ENCODE results near the gene NCAPH2.

The NCAPH2 gene

GRCh38 chr22:50489363-50490243 is 18.4 kb upstream of the NCAPH2 start:
- in situ Hi-C loops (cut with MboI; ENCODE audit: low pct_unique_long_range_greater_than_20kb, low sequenced_read_pairs, unreplicated experiment) = loop anchor here (10.0 kb wide), 1 partner anchor 235 kb away; the partner anchor contains the start of gene HDAC10
- no peak for DNase-seq (ENCODE audit: low spot score)

GRCh38 chr22:50490531-50491308 is 17.3 kb upstream of the NCAPH2 start:
- in situ Hi-C loops (cut with MboI; ENCODE audit: low pct_unique_long_range_greater_than_20kb, low sequenced_read_pairs, unreplicated experiment) = loop anchor here (10.0 kb wide), 1 partner anchor 236 kb away; the partner anchor contains the start of gene HDAC10
- no peak for TF ChIP-seq CTCF (IDR thresholded peaks at IDR 0.05; ENCODE audit: extremely low read depth, insufficient read depth, missing control alignments)
- no peak for DNase-seq (ENCODE audit: low spot score)

More at GRCh38 chr22:50489363-50490243, 18.4 kb upstream of the NCAPH2 start:
- TF ChIP-seq CTCF (IDR thresholded peaks at IDR 0.05; ENCODE audit: extremely low read depth, insufficient read depth, missing control alignments) = no peak

- in situ Hi-C loops (cut with MboI; ENCODE audit: low pct_unique_long_range_greater_than_20kb, low sequenced_read_pairs, unreplicated experiment) = loop anchor here (10.0 kb wide), 1 partner anchor 242 kb away; the partner anchor contains the start of gene HDAC10
- no peak for DNase-seq (ENCODE audit: low spot score)
- TF ChIP-seq CTCF (IDR thresholded peaks at IDR 0.05; ENCODE audit: extremely low read depth, insufficient read depth, missing control alignments) = no peak
Observed at GRCh38 chr22:50497093-50497492, 10.9 kb upstream of the NCAPH2 start.

GRCh38 chr22:50498322-50498890 is 9.6 kb upstream of the NCAPH2 start:
- in situ Hi-C loops (cut with MboI; ENCODE audit: low pct_unique_long_range_greater_than_20kb, low sequenced_read_pairs, unreplicated experiment) = loop anchor here (10.0 kb wide), 1 partner anchor 244 kb away; the partner anchor contains the start of gene HDAC10
- DNase-seq (ENCODE audit: low spot score) = peak; percentile 77
- TF ChIP-seq CTCF (IDR thresholded peaks at IDR 0.05; ENCODE audit: extremely low read depth, insufficient read depth, missing control alignments) = peak; percentile 79

GRCh38 chr22:50500452-50500851 is 7.6 kb upstream of the NCAPH2 start:
- DNase-seq (ENCODE audit: low spot score) = no peak
- in situ Hi-C loops (cut with MboI; ENCODE audit: low pct_unique_long_range_greater_than_20kb, low sequenced_read_pairs, unreplicated experiment) = no loop called here
- no peak for TF ChIP-seq CTCF (IDR thresholded peaks at IDR 0.05; ENCODE audit: extremely low read depth, insufficient read depth, missing control alignments)

- in situ Hi-C loops (cut with MboI; ENCODE audit: low pct_unique_long_range_greater_than_20kb, low sequenced_read_pairs, unreplicated experiment) = no loop called here
- no peak for DNase-seq (ENCODE audit: low spot score)
- no peak for TF ChIP-seq CTCF (IDR thresholded peaks at IDR 0.05; ENCODE audit: extremely low read depth, insufficient read depth, missing control alignments)
Observed at GRCh38 chr22:50502096-50502495, 5.9 kb upstream of the NCAPH2 start.

Data from GM13977 (cell line).